ENCODE measurements around the gene LRRC7.

DNA sequence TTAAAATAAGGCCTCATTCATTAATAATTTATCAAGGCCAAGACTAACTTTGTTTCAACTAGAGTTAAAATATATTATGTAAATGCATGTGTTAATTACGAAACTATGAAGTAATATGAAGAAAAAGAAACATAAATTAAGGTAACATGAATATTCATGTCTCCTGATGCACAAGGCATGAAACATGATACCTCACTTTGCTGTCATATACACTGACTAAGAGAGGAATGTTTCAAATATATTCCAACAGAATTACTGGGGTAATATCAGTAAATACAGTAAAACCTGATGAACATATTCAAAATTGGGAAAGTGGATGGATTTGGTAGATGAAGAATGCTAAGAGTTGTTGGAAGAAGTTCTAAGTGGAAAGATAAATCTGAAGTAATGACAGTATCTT, 274.6 kb downstream of the LRRC7 start:
- TF ChIP-seq, protein P1, sequence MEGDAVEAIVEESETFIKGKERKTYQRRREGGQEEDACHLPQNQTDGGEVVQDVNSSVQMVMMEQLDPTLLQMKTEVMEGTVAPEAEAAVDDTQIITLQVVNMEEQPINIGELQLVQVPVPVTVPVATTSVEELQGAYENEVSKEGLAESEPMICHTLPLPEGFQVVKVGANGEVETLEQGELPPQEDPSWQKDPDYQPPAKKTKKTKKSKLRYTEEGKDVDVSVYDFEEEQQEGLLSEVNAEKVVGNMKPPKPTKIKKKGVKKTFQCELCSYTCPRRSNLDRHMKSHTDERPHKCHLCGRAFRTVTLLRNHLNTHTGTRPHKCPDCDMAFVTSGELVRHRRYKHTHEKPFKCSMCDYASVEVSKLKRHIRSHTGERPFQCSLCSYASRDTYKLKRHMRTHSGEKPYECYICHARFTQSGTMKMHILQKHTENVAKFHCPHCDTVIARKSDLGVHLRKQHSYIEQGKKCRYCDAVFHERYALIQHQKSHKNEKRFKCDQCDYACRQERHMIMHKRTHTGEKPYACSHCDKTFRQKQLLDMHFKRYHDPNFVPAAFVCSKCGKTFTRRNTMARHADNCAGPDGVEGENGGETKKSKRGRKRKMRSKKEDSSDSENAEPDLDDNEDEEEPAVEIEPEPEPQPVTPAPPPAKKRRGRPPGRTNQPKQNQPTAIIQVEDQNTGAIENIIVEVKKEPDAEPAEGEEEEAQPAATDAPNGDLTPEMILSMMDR (conservative IDR thresholded peaks at IDR 0.05 in 1 of 2, IDR thresholded peaks at IDR 0.05 in 1 of 2; ENCODE audit: low read depth in 1 of 2, low read length in 2 of 2): no peak
- no peak for TF ChIP-seq EZH2 (IDR thresholded peaks at IDR 0.05; ENCODE audit: low read length, missing control alignments)

Data from fibroblast of lung (primary cell).